HCT116 (cell line): ENCODE measurements around the gene FLRT1. TPM values are rescaled to one million over a fixed set of nuclear protein-coding genes. Genes with fewer than 3 reads are reported as not detected.

Experiments
- ATAC-seq: fragments of 200-7000 bp; cut with Tn5 transposase; 2 replicates; pipeline ENCODE4 v1.9.1; 2020; ENCODE audit warnings: mild to moderate bottlenecking, moderate library complexity
- BruUV-seq: library from RNA; stranded (reverse); fragments of 400-500 nt; replicated peaks from 2 replicates; lab custom pipeline; 2021; lab: Mats Ljungman, UMichigan
- CTCF ChIA-PET: fragments of 300-600 bp; sonication (Branson Sonifier 250); formaldehyde crosslinking; loops from one replicate; lab custom pipeline; 2021; ENCODE audit warnings: antibody characterized with exemption; lab: Charles Lee
- POLR2A ChIA-PET: fragments of 300-600, 350-600 bp; sonication (Branson Sonifier 250); formaldehyde crosslinking; loops from one replicate; lab custom pipeline; 2021; ENCODE audit warnings: antibody characterized with exemption; lab: Charles Lee
- RAD21 ChIA-PET, 2 experiments: fragments of 300-600 bp; sonication (Branson Sonifier 250); formaldehyde crosslinking; loops; one replicate each; lab custom pipeline; 2023; ENCODE audit warnings: low total read pairs in 2 of 2; ENCODE audit not compliant: uncharacterized antibody in 2 of 2, unreplicated experiment in 2 of 2, low non-redundant PET in 1 of 2; lab: Charles Lee
- DNase-seq: peaks from one replicate; pipeline ENCODE4 v3.0.0-alpha.2; 2010; ENCODE audit warnings: low read depth, low spot score
- H2AFZ ChIP-seq: fragments of 200-600 bp; shearing (Covaris generic), sonication (generic); 2 replicates; pipeline ENCODE4 v1.6.1; 2017; ENCODE audit warnings: low read depth, mixed run types, mixed read lengths, antibody characterized with exemption, low read length; ENCODE audit not compliant: poor library complexity, severe bottlenecking
- H3K27ac ChIP-seq: 2 replicates; pipeline ENCODE4 v1.5.1; 2012; ENCODE audit warnings: low read depth, low read length
- H3K27me3 ChIP-seq: fragments of 200-600 bp; sonication (generic); 2 replicates; pipeline ENCODE4 v1.6.1; 2016; ENCODE audit warnings: mixed run types, low read length, mixed read lengths; ENCODE audit not compliant: insufficient read depth
- H3K36me3 ChIP-seq, 2 experiments: fragments of 200-500 bp in 1 of 2; fragments of 200-600 bp in 1 of 2; sonication (Bioruptor generic) in 1 of 2; sonication (generic) in 1 of 2; 2 replicates each; pipeline versions ENCODE4 v1.5.1 to v1.6.1; 2014 to 2016; ENCODE audit warnings: low read length in 2 of 2, inconsistent platforms in 1 of 2, mixed read lengths in 1 of 2, mixed run types in 1 of 2; ENCODE audit not compliant: insufficient read depth in 2 of 2, control insufficient read depth in 1 of 2
- H3K4me1 ChIP-seq, 2 experiments: fragments of 200-600 bp in 1 of 2; sonication (generic) in 1 of 2; 2 replicates each; pipeline versions ENCODE4 v1.5.1 to v1.6.1; 2012 to 2017; ENCODE audit warnings: low read length in 2 of 2, inconsistent platforms in 1 of 2, mild to moderate bottlenecking in 1 of 2, mixed read lengths in 1 of 2, mixed run types in 1 of 2, moderate library complexity in 1 of 2; ENCODE audit not compliant: insufficient read depth in 2 of 2, control insufficient read depth in 1 of 2
- H3K4me2 ChIP-seq: fragments of 200-600 bp; sonication (generic); 2 replicates; pipeline ENCODE4 v1.6.1; 2017; ENCODE audit warnings: mixed run types, low read length, mixed read lengths
- H3K4me3 ChIP-seq, 2 experiments: fragments of 200-600 bp in 1 of 2; sonication (generic) in 1 of 2; replicated peaks in 1 of 2; 2 replicates each; pipeline ENCODE4 v1.5.1; 2011 to 2016; ENCODE audit warnings: low read length in 2 of 2, control low read depth in 1 of 2, low read depth in 1 of 2, mild to moderate bottlenecking in 1 of 2, mixed read lengths in 1 of 2, mixed run types in 1 of 2
- H3K79me2 ChIP-seq: fragments of 200-600 bp; sonication (generic); 2 replicates; pipeline ENCODE4 v1.6.1; 2017; ENCODE audit warnings: mild to moderate bottlenecking, mixed run types, low read length, moderate library complexity, mixed read lengths; ENCODE audit not compliant: insufficient read depth
- H3K9ac ChIP-seq: fragments of 200-600 bp; sonication (generic); 2 replicates; pipeline ENCODE4 v1.6.1; 2016; ENCODE audit warnings: low read length, mixed read lengths
- H3K9me2 ChIP-seq: fragments of 200-600 bp; sonication (generic), shearing (Covaris generic); 2 replicates; pipeline ENCODE4 v1.6.1; 2017; ENCODE audit warnings: mixed run types, mild to moderate bottlenecking, moderate library complexity; ENCODE audit not compliant: insufficient read depth
- H3K9me3 ChIP-seq, 2 experiments: fragments of 200-500 bp in 1 of 2; fragments of 200-600 bp in 1 of 2; sonication (Bioruptor generic) in 1 of 2; sonication (generic) in 1 of 2; 2 replicates each; pipeline ENCODE4 v1.6.1; 2014 to 2017; ENCODE audit warnings: low read length in 2 of 2, mixed read lengths in 2 of 2, inconsistent platforms in 1 of 2, low read depth in 1 of 2, mild to moderate bottlenecking in 1 of 2, mixed run types in 1 of 2, moderate library complexity in 1 of 2; ENCODE audit not compliant: control insufficient read depth in 1 of 2, insufficient read depth in 1 of 2
- H4K20me1 ChIP-seq: fragments of 200-600 bp; sonication (generic), shearing (Covaris generic); 2 replicates; pipeline ENCODE4 v1.6.1; 2017; ENCODE audit warnings: mixed run types, mild to moderate bottlenecking, moderate library complexity; ENCODE audit not compliant: insufficient read depth
- CBX3 ChIP-seq: IDR thresholded peaks from 2 replicates; pipeline ENCODE4 v1.6.1; 2012; ENCODE audit warnings: low read depth
- CEBPB ChIP-seq: IDR thresholded peaks from 2 replicates; pipeline ENCODE4 v1.6.1; 2012; ENCODE audit warnings: low read depth
- EZH2 ChIP-seq: fragments of 200-600 bp; sonication (generic); IDR thresholded peaks from 2 replicates; pipeline ENCODE4 v1.6.1; 2017; ENCODE audit warnings: antibody characterized with exemption, mixed run types
- EZH2phosphoT487 ChIP-seq: fragments of 200-600 bp; IDR thresholded peaks from 2 replicates; pipeline ENCODE4 v1.6.1; 2018; ENCODE audit warnings: antibody characterized with exemption, borderline replicate concordance
- FOSL1 ChIP-seq: IDR thresholded peaks from 2 replicates; pipeline ENCODE4 v1.6.1; 2012; ENCODE audit warnings: low read depth
- JUND ChIP-seq: IDR thresholded peaks from 2 replicates; pipeline ENCODE4 v1.6.1; 2012
- POLR2AphosphoS5 ChIP-seq: IDR thresholded peaks from 2 replicates; pipeline ENCODE4 v1.6.1; 2011; ENCODE audit warnings: mild to moderate bottlenecking, low read depth, low read length, moderate library complexity
- SIN3A ChIP-seq: IDR thresholded peaks from 2 replicates; pipeline ENCODE4 v1.6.1; 2012; ENCODE audit warnings: low read depth
- SRF ChIP-seq: IDR thresholded peaks from 2 replicates; pipeline ENCODE4 v1.6.1; 2012; ENCODE audit warnings: low read depth
- TCF7L2 ChIP-seq: IDR thresholded peaks from 2 replicates; pipeline ENCODE4 v1.7.0; 2011; ENCODE audit warnings: borderline replicate concordance, inconsistent platforms; ENCODE audit not compliant: insufficient read depth, insufficient read length; ENCODE audit errors: extremely low read depth
- intact Hi-C: fragments of 100-400 bp; cut with micrococcal nuclease; formaldehyde crosslinking; loops from 2 replicates; pipeline ENCODE4 v1.10.0; 2022
- total RNA-seq: library from RNA; stranded (reverse); gene quantifications from one replicate; pipeline ENCODE4 v1.2.1, GENCODE V29; 2021; ENCODE audit not compliant: unreplicated experiment
- TF ChIP-seq, protein P1 (sequence below): IDR thresholded peaks from 2 replicates; pipeline ENCODE4 v1.6.1; 2012
- TF ChIP-seq, protein P2 (sequence below): IDR thresholded peaks from 2 replicates; pipeline ENCODE4 v1.6.1; 2012; ENCODE audit warnings: low read depth

The FLRT1 gene
- total RNA-seq, 1 experiment from 2014 or later: 0.15 TPM

DNA sequence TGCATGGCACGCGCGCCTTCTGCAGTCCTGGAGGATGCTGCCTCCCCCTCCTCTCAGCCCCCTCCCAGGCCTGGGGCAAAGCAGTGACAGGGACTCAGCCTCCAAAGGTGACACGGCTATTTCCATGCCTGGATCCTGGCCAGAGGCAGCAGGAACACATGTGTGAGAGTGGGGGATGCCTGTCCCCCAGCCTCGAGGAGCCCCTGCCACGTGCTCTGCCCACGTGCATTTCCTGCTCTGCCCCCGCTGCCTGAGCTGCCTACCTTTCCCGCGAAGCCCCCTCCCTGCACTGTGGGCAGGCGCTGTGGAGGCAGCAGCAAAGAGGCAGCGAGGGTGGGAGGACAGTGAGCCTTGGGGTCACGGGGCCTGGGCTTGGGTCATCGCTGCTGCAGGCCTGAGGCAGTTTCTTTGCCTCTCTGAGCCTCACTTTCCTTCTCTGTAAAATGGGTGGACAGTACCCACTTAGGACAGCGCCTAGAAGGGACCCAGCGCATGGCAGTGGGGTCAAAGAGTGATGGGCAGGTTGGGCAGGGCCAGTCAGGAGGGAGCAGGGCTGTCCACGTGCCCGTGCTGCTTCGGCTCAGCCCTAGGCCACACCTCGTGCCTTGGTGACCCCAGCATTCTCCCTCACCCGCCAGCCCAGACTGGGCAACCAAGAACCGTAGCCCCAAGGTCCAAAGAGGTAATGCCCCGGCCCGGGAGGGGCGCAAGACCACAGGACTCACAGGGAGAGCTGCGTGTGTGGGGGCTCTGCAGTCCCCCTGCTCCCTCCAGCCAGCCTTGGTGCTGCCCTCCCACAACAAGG is 48.6 kb downstream of the FLRT1 start:
- Histone ChIP-seq H4K20me1 (no peaks in the 10 kb centered on the region), H3K9me3 (no peaks in the 10 kb centered on the region), H3K79me2 (no peaks in the 10 kb centered on the region), H3K36me3 (no peaks in the 10 kb centered on the region), H2AFZ (no peak overlapping the region), H3K4me3 (no peak overlapping the region), H3K27me3 (no peaks in the 10 kb centered on the region), H3K9ac (no peak overlapping the region), H3K27ac (no peak overlapping the region), H3K9me2 (no peaks in the 10 kb centered on the region), H3K4me2 (no peak overlapping the region), H3K4me1 (no peaks in the 10 kb centered on the region)
- ATAC-seq: no peak
- RAD21 ChIA-PET: no interaction called here
- CTCF ChIA-PET: no interaction called here
- TF ChIP-seq TCF7L2 (no peak), CEBPB (no peak), JUND (no peak), EZH2phosphoT487 (no peak), CBX3 (no peak), SRF (no peak), FOSL1 (no peak), POLR2AphosphoS5 (no peak), EZH2 (no peak), SIN3A (no peak)
- TF ChIP-seq, protein P1, sequence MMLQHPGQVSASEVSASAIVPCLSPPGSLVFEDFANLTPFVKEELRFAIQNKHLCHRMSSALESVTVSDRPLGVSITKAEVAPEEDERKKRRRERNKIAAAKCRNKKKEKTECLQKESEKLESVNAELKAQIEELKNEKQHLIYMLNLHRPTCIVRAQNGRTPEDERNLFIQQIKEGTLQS: no peak
- TF ChIP-seq, protein P2, sequence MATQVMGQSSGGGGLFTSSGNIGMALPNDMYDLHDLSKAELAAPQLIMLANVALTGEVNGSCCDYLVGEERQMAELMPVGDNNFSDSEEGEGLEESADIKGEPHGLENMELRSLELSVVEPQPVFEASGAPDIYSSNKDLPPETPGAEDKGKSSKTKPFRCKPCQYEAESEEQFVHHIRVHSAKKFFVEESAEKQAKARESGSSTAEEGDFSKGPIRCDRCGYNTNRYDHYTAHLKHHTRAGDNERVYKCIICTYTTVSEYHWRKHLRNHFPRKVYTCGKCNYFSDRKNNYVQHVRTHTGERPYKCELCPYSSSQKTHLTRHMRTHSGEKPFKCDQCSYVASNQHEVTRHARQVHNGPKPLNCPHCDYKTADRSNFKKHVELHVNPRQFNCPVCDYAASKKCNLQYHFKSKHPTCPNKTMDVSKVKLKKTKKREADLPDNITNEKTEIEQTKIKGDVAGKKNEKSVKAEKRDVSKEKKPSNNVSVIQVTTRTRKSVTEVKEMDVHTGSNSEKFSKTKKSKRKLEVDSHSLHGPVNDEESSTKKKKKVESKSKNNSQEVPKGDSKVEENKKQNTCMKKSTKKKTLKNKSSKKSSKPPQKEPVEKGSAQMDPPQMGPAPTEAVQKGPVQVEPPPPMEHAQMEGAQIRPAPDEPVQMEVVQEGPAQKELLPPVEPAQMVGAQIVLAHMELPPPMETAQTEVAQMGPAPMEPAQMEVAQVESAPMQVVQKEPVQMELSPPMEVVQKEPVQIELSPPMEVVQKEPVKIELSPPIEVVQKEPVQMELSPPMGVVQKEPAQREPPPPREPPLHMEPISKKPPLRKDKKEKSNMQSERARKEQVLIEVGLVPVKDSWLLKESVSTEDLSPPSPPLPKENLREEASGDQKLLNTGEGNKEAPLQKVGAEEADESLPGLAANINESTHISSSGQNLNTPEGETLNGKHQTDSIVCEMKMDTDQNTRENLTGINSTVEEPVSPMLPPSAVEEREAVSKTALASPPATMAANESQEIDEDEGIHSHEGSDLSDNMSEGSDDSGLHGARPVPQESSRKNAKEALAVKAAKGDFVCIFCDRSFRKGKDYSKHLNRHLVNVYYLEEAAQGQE: no peak
- BruUV-seq: no TSS peak
- DNase-seq: no peak
- intact Hi-C loops: no loop called here
- POLR2A ChIA-PET: no interaction called here
